ENCODE data around the gene SLC12A8. TPM values are rescaled to one million over a fixed set of nuclear protein-coding genes. Genes with fewer than 3 reads are reported as not detected.

Gene SLC12A8
- polyA plus RNA-seq, 1 experiment, result 8.4 TPM

GRCh38 chr3:125194061-125194848 lies 18.3 kb downstream of the SLC12A8 start:
- no peak for TF ChIP-seq CTCF (IDR thresholded peaks at IDR 0.05; ENCODE audit: insufficient read depth, low read depth, low read length)
- Histone ChIP-seq H3K4me3 (ENCODE audit: low read depth, low read length) (no peak overlapping the region), H3K36me3 (ENCODE audit: control insufficient read depth, insufficient read depth, low read length) (no peaks in the 10 kb centered on the region), H3K27me3 (ENCODE audit: control insufficient read depth, insufficient read depth, low read length) (no peaks in the 10 kb centered on the region)
- no peak for DNase-seq (ENCODE audit: low read depth)
- POLR2A ChIA-PET, result interaction anchor here (0.6 kb wide), 2 partner anchors 137 to 287 kb away, joined by 3 to 6 read pairs; no protein-coding TSS in a partner anchor
- CTCF ChIA-PET, result interaction anchor here (1.0 to 1.6 kb wide), 4 partner anchors 10 to 149 kb away, joined by 3 to 4 read pairs (median 4); no protein-coding TSS in a partner anchor

GRCh38 chr3:125192190-125193035 lies 20.1 kb downstream of the SLC12A8 start:
- CTCF ChIA-PET, result no interaction called here
- POLR2A ChIA-PET, result no interaction called here
- no peak overlapping the region for H3K4me3 ChIP-seq (ENCODE audit: low read depth, low read length)
- TF ChIP-seq CTCF (IDR thresholded peaks at IDR 0.05; ENCODE audit: insufficient read depth, low read depth, low read length), result no peak
- DNase-seq (ENCODE audit: low read depth), result no peak
- no peaks in the 10 kb centered on the region for H3K27me3 ChIP-seq (ENCODE audit: control insufficient read depth, insufficient read depth, low read length)
- no peaks in the 10 kb centered on the region for H3K36me3 ChIP-seq (ENCODE audit: control insufficient read depth, insufficient read depth, low read length)

GRCh38 chr3:125191730-125192129 lies 20.8 kb downstream of the SLC12A8 start:
- H3K4me3 ChIP-seq (ENCODE audit: low read depth, low read length), result no peak overlapping the region
- no peak for DNase-seq (ENCODE audit: low read depth)
- H3K36me3 ChIP-seq (ENCODE audit: control insufficient read depth, insufficient read depth, low read length), result no peaks in the 10 kb centered on the region
- TF ChIP-seq CTCF (IDR thresholded peaks at IDR 0.05; ENCODE audit: insufficient read depth, low read depth, low read length), result no peak
- ChIA-PET POLR2A (no interaction called here), CTCF (no interaction called here)
- no peaks in the 10 kb centered on the region for H3K27me3 ChIP-seq (ENCODE audit: control insufficient read depth, insufficient read depth, low read length)

GRCh38 chr3:125191256-125191655 lies 21.3 kb downstream of the SLC12A8 start:
- ChIA-PET CTCF (no interaction called here), POLR2A (no interaction called here)
- Histone ChIP-seq H3K36me3 (ENCODE audit: control insufficient read depth, insufficient read depth, low read length) (no peaks in the 10 kb centered on the region), H3K27me3 (ENCODE audit: control insufficient read depth, insufficient read depth, low read length) (no peaks in the 10 kb centered on the region), H3K4me3 (ENCODE audit: low read depth, low read length) (no peak overlapping the region)
- TF ChIP-seq CTCF (IDR thresholded peaks at IDR 0.05; ENCODE audit: insufficient read depth, low read depth, low read length), result no peak
- no peak for DNase-seq (ENCODE audit: low read depth)

GRCh38 chr3:125190786-125191185 lies 21.8 kb downstream of the SLC12A8 start:
- POLR2A ChIA-PET, result no interaction called here
- Histone ChIP-seq H3K36me3 (ENCODE audit: control insufficient read depth, insufficient read depth, low read length) (no peaks in the 10 kb centered on the region), H3K27me3 (ENCODE audit: control insufficient read depth, insufficient read depth, low read length) (no peaks in the 10 kb centered on the region), H3K4me3 (ENCODE audit: low read depth, low read length) (no peak overlapping the region)
- CTCF ChIA-PET, result no interaction called here
- no peak for TF ChIP-seq CTCF (IDR thresholded peaks at IDR 0.05; ENCODE audit: insufficient read depth, low read depth, low read length)
- DNase-seq (ENCODE audit: low read depth), result no peak

All from BJ (cell line).